Measurements from ENCODE around the gene GRIK1.

The GRIK1 gene

GRCh38 chr21:29667651-29668050, 272.1 kb downstream of the GRIK1 start:
- H3K4me3 ChIP-seq (ENCODE audit: low read depth, low read length) = no peak overlapping the region
- TF ChIP-seq CTCF (IDR thresholded peaks at IDR 0.05; ENCODE audit: low read depth, low read length, missing control alignments) = no peak
- DNase-seq (ENCODE audit: low read depth) = no peak

- DNase-seq (ENCODE audit: low read depth) = no peak
- TF ChIP-seq CTCF (IDR thresholded peaks at IDR 0.05; ENCODE audit: low read depth, low read length, missing control alignments) = no peak
- H3K4me3 ChIP-seq (ENCODE audit: low read depth, low read length) = no peak overlapping the region
These were observed 275.2 kb downstream of the GRIK1 start for GRCh38 chr21:29664615-29665014.

- DNase-seq (ENCODE audit: low read depth) = no peak
- no peak for TF ChIP-seq CTCF (IDR thresholded peaks at IDR 0.05; ENCODE audit: low read depth, low read length, missing control alignments)
- H3K4me3 ChIP-seq (ENCODE audit: low read depth, low read length) = no peak overlapping the region
These were observed 277.9 kb downstream of the GRIK1 start for GRCh38 chr21:29661672-29662442.

- no peak for TF ChIP-seq CTCF (IDR thresholded peaks at IDR 0.05; ENCODE audit: low read depth, low read length, missing control alignments)
- H3K4me3 ChIP-seq (ENCODE audit: low read depth, low read length) = no peak overlapping the region
- DNase-seq (ENCODE audit: low read depth) = no peak
These were observed 279.6 kb downstream of the GRIK1 start for GRCh38 chr21:29660047-29660720.

GRCh38 chr21:29658934-29659203, 280.9 kb downstream of the GRIK1 start:
- DNase-seq (ENCODE audit: low read depth) = no peak
- no peak overlapping the region for H3K4me3 ChIP-seq (ENCODE audit: low read depth, low read length)
- TF ChIP-seq CTCF (IDR thresholded peaks at IDR 0.05; ENCODE audit: low read depth, low read length, missing control alignments) = no peak

- no peak for TF ChIP-seq CTCF (IDR thresholded peaks at IDR 0.05; ENCODE audit: low read depth, low read length, missing control alignments)
- DNase-seq (ENCODE audit: low read depth) = no peak
These were observed 281.4 kb downstream of the GRIK1 start for GRCh38 chr21:29658177-29658933.

More at GRCh38 chr21:29658177-29658933, 281.4 kb downstream of the GRIK1 start:
- no peak overlapping the region for H3K4me3 ChIP-seq (ENCODE audit: low read depth, low read length)
